GM12873 (cell line): ENCODE data around the gene SLCO2A1.

ENCODE experiments used
- CTCF ChIP-seq: IDR thresholded peaks from 2 replicates; pipeline ENCODE4 v1.5.1; 2012; ENCODE audit warnings: low read depth, mild to moderate bottlenecking, moderate library complexity, low read length, control low read depth; ENCODE audit not compliant: insufficient read depth; ENCODE audit errors: missing control alignments

The SLCO2A1 gene

GRCh38 chr3:134029734-134030378, at the start of gene SLCO2A1:
SLCO2A1 (minus strand) TSS chr3:134029925; CDS start chr3:134029802, 123 bp downstream.
- no peak for TF ChIP-seq CTCF

GRCh38 chr3:134079111-134079547, 49.4 kb upstream of the SLCO2A1 start:
- TF ChIP-seq CTCF: no peak

DNA sequence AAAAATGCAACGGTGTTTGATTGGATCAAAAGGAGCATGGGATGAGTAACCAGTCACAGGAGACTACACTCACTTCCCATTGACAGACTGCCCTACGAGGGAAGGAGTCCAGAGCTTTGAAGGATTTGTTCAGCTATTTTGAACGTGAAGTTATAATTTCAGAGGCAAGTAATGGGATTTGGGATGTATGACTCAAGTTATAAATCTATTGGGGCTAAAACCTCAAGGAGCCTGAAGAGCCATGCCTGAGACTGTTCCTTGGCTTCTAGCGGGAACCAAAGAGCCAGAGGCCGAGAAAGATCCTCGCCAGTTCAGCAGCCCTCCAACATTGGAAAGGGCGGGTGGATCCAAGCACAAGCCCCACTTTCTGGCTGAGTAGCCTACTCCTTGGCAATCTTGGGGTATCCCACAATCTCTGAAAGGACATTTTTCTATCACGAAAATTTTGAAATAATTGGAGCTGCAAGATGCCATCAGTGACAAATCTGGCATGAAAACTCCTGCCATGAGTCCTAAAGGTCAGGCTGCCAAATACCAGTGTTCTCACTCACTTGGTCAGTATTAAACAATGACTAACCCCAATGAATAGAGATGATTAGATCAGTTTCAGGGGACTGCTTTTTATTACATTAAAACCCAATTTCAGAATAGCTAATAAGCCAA, 48.6 kb upstream of the SLCO2A1 start:
- no peak for TF ChIP-seq CTCF

DNA sequence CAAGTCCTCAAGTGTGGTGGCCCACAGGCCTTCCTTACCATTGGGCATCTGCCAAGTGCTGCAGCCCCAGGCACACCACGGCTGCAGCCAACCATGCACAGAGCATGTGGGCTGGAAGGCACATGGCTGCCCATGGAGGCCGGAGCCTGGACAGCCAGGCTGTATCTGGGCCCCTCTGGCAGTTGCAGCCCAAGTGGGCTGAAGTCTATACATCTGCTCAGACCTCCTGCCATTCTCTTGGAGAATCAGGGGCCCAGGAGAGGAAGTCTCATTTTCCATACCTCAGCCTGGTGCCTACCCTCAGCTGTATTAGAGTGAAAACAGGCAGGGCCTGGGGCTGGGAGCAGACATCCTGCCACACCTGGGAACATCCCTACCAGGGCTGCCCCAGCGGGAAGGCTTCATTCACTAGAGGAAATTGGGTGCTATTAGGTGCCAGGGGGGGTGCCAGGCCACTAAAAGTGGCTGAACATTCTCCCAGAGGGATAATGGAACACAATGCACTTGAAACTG, 48.0 kb upstream of the SLCO2A1 start:
- TF ChIP-seq CTCF: no peak

DNA sequence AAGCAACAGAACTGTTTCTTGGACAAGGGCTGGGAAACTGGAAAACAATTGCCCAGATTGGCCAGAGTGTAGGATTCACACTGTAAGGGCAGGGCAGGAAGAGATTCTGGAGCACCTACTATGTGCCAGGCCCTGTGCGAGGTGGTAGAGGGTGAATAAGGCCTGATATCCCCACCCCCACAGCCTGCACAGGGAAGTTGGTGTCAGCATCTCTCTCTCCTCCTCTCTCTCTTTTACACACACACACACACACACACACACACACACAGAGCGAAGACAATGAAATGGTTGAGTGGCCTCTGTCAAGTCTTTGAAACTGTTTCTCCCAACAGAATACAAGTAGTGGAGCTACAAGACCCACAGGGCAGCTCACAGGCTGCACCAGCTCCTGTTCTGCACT, 47.1 kb upstream of the SLCO2A1 start:
- TF ChIP-seq CTCF: no peak

- TF ChIP-seq CTCF: no peak
Observed at GRCh38 chr3:134075846-134076245, 46.1 kb upstream of the SLCO2A1 start.

DNA sequence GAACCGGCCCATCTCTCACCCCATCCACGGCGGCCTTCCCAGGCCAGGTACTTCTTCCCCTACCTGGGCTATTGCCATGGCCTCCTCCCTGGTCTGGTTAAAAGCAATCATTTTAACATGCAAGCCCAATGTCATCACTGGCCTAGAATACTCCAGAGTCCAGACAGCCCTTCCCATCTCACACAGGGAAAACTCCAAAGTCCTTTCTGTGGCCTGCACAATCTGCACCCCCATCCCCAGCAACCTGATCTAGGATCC, 45.8 kb upstream of the SLCO2A1 start:
- TF ChIP-seq CTCF: no peak
